Measurements from ENCODE around the gene CBFA2T3.

Gene CBFA2T3

DNA sequence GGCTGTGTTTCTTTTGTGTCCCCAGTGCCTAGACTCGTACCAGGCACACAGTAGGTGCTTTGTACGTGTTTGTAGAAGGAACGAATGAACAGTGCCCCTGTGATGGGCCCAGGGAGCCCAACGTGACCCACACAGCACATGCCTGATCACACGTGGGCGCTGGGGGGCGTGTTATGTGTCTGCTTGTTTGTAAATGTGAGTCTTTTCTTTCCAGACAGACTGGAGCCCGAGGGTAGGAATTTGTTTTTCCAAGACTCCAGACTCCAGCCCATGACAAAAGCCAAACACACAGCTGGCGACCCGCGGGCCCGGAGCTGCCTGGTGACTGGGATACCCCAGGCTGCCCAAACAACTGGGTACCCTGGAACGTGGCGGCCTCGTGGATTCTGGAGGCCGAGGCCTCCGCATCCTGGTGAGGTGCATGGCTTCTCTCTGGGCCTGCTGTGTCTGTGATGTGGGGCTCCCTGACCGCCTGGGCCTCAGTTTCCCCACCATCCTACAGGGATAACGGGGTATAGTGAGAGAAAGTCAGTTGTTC lies 14.9 kb upstream of the CBFA2T3 start:
- no peak overlapping the region for H3K4me3 ChIP-seq (ENCODE audit: low read depth in 1 of 2, low read length in 2 of 2)
- H3K27ac ChIP-seq (ENCODE audit: low read depth, low read length) = no peak overlapping the region
- H3K9ac ChIP-seq (ENCODE audit: low read length) = no peak overlapping the region
- no peaks in the 10 kb centered on the region for H3K36me3 ChIP-seq (ENCODE audit: insufficient read depth, low read length)
- H3K9me3 ChIP-seq (ENCODE audit: low read length) = peaks cover 2% of the 10 kb centered on the region
- H3K27me3 ChIP-seq (ENCODE audit: control insufficient read depth in 1 of 2, insufficient read depth in 2 of 2, low read length in 2 of 2) = peaks cover 0 to 39% of the 10 kb centered on the region in 2 donors
- no peaks in the 10 kb centered on the region for H3K4me1 ChIP-seq (ENCODE audit: insufficient read depth, low read length)

DNA sequence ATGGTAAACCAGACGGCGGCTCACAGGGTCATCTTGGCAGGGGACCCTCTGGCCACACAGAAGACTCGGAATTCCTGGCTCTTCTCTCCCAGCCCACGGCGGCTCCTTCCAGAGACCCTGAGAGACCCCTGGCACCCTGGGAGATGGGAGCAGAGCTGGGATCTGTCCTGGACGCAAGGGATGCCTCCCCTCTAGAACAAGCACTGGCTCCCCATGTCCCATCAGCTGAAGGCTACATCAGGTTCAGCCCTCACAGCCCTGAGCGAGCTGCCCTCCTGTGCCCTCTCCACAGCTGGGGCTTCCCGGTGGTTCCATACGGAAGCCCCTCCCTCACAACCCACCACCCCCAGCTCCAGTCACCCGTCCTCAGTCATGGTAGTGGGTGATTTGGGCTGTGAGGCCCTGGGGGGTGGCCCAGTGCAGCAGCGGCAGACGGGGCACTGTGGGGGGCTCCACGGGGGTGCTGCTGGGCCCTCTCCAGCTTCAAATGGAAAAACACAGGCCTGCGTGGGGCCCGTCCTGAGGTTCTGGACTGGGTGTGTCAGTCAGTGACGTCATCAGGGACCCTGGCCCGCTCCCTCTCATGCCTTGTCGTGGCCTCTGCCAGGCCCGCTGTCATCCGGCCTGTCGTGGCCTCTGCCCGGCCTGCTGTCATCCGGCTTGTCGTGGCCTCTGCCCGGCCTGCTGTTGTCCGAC lies 13.0 kb upstream of the CBFA2T3 start:
- Histone ChIP-seq H3K4me1 (ENCODE audit: insufficient read depth, low read length) (no peaks in the 10 kb centered on the region), H3K4me3 (ENCODE audit: low read depth in 1 of 2, low read length in 2 of 2) (no peak overlapping the region), H3K27me3 (ENCODE audit: control insufficient read depth in 1 of 2, insufficient read depth in 2 of 2, low read length in 2 of 2) (peaks cover 0 to 32% of the 10 kb centered on the region in 2 donors), H3K36me3 (ENCODE audit: insufficient read depth, low read length) (no peaks in the 10 kb centered on the region), H3K9me3 (ENCODE audit: low read length) (no peaks in the 10 kb centered on the region), H3K27ac (ENCODE audit: low read depth, low read length) (no peak overlapping the region), H3K9ac (ENCODE audit: low read length) (no peak overlapping the region)

DNA sequence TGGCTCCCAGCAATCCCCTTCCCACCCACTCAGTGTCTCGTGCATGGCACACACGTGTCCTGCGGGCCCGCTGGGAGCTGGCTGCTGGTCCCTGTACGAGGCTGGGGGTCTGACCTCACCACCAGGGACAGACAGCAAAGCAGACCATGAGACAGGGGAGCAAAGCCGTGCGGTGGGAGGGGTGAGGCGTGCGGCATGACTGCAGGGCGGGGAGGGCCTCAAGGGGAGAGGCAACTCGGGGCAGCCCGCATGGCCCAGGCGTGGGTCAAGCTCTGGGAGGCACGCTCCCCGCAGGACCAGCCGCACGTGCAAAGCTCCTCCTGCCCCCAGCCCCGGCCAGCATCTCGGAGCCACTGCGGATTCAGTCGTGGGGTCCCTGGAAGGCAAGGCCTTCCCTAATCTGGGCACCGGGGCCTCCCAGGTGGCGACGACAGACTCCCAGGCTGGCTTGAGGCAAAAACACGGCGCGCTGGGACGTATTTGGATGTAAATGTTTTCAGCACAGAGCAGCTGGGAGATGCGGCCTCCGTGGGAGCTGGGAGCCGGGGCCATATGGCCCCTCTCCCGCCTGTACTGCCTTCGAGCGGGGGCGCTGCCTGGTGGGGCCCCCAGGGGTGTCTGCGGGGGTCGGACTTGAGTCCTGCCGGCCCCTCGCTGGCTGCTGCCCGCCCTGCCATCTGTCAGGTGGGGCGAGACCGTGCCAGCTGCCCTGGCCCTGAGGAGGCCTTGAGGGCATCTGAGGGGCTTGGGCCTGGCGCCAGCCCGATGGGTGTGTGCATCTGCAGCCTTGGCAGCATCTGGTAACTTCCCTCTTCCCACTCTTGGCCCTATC lies 12.2 kb upstream of the CBFA2T3 start:
- Histone ChIP-seq H3K9me3 (ENCODE audit: low read length) (no peaks in the 10 kb centered on the region), H3K9ac (ENCODE audit: low read length) (no peak overlapping the region), H3K4me3 (ENCODE audit: low read depth in 1 of 2, low read length in 2 of 2) (no peak overlapping the region), H3K4me1 (ENCODE audit: insufficient read depth, low read length) (no peaks in the 10 kb centered on the region), H3K27ac (ENCODE audit: low read depth, low read length) (no peak overlapping the region), H3K36me3 (ENCODE audit: insufficient read depth, low read length) (no peaks in the 10 kb centered on the region), H3K27me3 (ENCODE audit: control insufficient read depth in 1 of 2, insufficient read depth in 2 of 2, low read length in 2 of 2) (peaks cover 0 to 27% of the 10 kb centered on the region in 2 donors)

DNA sequence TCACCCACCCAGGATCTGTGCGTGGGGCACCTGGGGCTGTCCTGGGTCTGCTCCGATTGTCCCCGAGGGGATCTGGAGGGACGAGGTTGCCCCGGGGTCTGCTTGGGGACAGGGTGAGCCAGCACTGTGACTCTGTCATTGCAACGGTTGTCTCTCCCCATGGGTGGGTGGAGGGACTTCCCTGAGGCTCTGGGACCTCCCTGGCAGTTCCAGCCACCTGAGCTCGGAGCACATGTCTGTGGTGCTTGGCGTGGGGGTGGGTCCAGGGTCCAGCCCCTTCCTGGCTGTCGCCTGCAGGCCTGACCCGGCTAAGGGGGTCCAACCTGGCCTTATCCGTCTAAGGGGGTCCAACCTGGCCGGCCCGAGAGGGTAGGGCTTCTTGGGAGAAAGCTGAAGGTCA lies 8.5 kb upstream of the CBFA2T3 start:
- Histone ChIP-seq H3K4me3 (ENCODE audit: low read depth in 1 of 2, low read length in 2 of 2) (no peak overlapping the region), H3K9me3 (ENCODE audit: low read length) (no peaks in the 10 kb centered on the region), H3K9ac (ENCODE audit: low read length) (no peak overlapping the region), H3K4me1 (ENCODE audit: insufficient read depth, low read length) (no peaks in the 10 kb centered on the region), H3K36me3 (ENCODE audit: insufficient read depth, low read length) (no peaks in the 10 kb centered on the region), H3K27ac (ENCODE audit: low read depth, low read length) (no peak overlapping the region), H3K27me3 (ENCODE audit: control insufficient read depth in 1 of 2, insufficient read depth in 2 of 2, low read length in 2 of 2) (peaks cover 0 to 9% of the 10 kb centered on the region in 2 donors)

DNA sequence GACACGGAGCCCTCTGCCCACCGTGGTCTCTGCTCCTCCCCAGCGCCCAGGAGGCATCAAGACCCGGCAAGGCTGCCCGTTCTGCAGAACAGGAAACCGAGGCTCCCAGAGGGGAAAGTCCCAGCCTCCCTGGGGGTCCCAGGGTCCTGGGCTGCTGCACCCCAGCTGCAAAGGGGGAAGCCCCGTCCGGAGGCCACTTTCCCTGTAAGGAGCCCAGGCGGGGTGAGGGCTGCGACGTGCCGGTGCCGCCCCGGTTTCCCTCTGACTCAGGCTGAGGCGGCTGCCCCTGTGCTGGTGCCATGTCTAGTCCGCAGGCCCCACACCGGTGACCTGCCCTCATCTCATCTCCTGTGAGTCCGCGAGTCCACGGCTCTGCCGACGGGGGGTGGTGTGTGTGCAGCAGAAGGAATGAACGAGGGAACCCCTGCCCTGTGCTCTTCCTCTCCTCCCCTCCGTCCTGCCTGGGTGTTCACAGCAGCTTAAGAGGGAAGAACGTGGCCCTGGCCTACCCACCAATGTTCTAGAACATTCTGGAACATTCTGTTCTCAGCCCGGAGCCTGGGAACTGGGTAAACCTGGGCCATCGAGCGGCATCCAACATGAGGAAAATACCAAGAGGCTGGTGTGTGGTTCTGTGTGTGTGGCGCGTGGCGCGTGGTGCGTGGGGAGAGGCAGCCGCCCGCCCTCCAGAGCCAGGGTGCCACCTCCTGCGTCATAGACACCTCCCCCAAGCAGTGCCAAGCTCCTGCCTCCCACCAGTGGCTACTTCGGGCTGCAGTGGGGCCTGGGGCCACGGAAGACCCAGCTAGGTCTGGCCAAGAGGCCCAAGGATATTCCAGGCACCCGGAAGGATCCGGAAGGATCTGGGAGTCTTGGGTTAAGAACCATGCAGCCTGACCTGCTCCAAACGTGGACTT lies 7.0 kb upstream of the CBFA2T3 start:
- H3K4me1 ChIP-seq (ENCODE audit: insufficient read depth, low read length) = no peaks in the 10 kb centered on the region
- H3K27me3 ChIP-seq (ENCODE audit: control insufficient read depth in 1 of 2, insufficient read depth in 2 of 2, low read length in 2 of 2) = no peaks in the 10 kb centered on the region
- H3K9me3 ChIP-seq (ENCODE audit: low read length) = no peaks in the 10 kb centered on the region
- no peak overlapping the region for H3K27ac ChIP-seq (ENCODE audit: low read depth, low read length)
- no peak overlapping the region for H3K9ac ChIP-seq (ENCODE audit: low read length)
- H3K4me3 ChIP-seq (ENCODE audit: low read depth in 1 of 2, low read length in 2 of 2) = no peak overlapping the region
- H3K36me3 ChIP-seq (ENCODE audit: insufficient read depth, low read length) = no peaks in the 10 kb centered on the region

DNA sequence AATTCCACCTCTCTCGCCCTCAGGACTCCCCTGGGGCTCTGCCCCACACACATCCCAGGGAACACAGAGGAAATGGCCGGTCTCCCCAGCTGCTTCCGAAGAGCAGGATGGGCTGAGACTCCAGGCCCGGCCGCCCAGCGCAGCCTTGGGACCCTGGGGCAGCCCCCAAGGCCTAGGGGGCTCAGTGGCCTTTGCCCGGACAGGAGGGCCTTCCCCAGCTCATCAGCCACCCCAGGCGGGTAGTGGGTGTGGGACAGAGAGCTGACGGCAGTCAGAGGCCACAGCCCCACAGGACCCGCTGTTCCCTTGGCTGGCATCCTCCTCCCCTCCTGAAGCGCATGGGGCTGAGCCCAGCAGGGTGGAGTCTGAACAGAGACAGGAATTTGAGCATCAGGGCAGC lies 6.2 kb upstream of the CBFA2T3 start:
- H3K9me3 ChIP-seq (ENCODE audit: low read length) = no peaks in the 10 kb centered on the region
- H3K27ac ChIP-seq (ENCODE audit: low read depth, low read length) = no peak overlapping the region
- H3K4me1 ChIP-seq (ENCODE audit: insufficient read depth, low read length) = no peaks in the 10 kb centered on the region
- no peak overlapping the region for H3K4me3 ChIP-seq (ENCODE audit: low read depth in 1 of 2, low read length in 2 of 2)
- H3K27me3 ChIP-seq (ENCODE audit: control insufficient read depth in 1 of 2, insufficient read depth in 2 of 2, low read length in 2 of 2) = peaks cover 0 to 5% of the 10 kb centered on the region in 2 donors
- H3K9ac ChIP-seq (ENCODE audit: low read length) = no peak overlapping the region
- H3K36me3 ChIP-seq (ENCODE audit: insufficient read depth, low read length) = no peaks in the 10 kb centered on the region

DNA sequence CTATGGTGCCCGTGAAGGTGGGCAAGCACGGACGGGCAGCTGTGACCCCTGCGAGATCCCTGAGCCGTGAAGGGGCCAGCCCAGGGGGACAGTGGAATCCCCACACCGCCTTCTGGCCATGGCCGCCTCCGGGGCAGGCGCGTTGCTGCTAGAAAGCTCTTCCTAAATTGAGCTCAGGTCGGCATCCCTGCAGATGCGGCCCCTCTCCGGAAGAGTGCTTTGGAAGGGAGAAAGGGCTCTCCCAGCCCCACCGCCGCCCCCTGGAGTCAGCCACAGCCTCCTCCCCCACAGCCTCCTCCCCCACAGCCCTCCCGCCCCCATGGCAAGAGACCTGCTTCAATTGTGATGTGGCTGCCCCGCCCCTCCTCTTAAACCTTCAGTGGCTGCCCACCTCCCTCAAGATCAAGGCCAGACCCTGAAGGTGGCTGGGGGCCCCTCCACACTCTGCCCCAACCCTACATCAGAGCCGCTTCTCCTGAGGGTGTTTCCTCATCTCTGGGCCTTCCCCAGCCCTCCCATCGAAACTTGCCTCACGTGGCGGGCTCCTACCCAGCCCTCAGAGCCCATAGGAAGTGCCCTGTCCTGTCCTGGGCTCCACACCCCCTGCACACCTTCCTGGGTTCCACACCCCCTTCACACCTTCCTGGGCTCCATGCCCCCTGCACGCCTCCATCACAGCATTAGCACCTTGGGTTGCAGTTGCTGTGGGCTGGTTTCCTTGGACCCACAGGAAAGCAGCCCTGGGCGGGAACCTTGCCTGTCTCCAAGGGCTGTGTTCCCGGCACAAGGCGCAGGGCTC lies 5.5 kb upstream of the CBFA2T3 start:
- Histone ChIP-seq H3K27ac (ENCODE audit: low read depth, low read length) (no peak overlapping the region), H3K9ac (ENCODE audit: low read length) (no peak overlapping the region), H3K36me3 (ENCODE audit: insufficient read depth, low read length) (no peaks in the 10 kb centered on the region), H3K9me3 (ENCODE audit: low read length) (no peaks in the 10 kb centered on the region), H3K4me1 (ENCODE audit: insufficient read depth, low read length) (no peaks in the 10 kb centered on the region), H3K27me3 (ENCODE audit: control insufficient read depth in 1 of 2, insufficient read depth in 2 of 2, low read length in 2 of 2) (peaks cover 0 to 12% of the 10 kb centered on the region in 2 donors), H3K4me3 (ENCODE audit: low read depth in 1 of 2, low read length in 2 of 2) (no peak overlapping the region)

DNA sequence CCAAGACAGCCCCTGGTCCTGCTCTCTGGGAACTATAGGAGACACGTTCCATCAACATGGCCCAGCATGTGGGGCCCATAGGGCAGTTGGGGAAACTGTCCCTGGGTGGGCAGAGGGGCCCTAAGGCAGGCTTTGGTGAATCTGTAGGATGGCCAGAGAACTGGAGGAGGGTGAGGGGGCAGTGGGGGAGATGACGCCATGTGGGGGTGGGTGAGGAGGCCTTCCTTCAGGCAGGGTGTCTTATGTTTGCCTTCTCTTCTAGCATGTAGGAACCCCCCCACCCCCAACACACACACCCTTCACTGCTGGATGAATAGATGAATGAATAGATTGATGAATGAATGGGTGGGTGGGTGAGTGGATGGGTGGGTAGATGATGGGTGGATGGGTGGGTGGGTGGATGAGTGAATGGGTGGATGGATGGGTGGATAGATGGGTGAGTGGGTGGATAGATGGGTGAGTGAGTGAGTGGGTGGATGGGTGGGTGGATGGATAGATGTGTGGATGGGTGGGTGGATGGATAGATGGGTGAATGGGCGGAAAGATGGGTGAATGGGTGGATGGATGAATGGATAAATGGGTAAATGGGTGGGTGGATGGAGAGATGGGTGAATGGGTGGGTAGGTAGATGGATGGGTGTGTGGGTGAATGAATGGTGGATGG lies 2.5 kb upstream of the CBFA2T3 start:
- H3K9me3 ChIP-seq (ENCODE audit: low read length) = no peaks in the 10 kb centered on the region
- H3K36me3 ChIP-seq (ENCODE audit: insufficient read depth, low read length) = no peaks in the 10 kb centered on the region
- no peak overlapping the region for H3K4me3 ChIP-seq (ENCODE audit: low read depth in 1 of 2, low read length in 2 of 2)
- H3K4me1 ChIP-seq (ENCODE audit: insufficient read depth, low read length) = no peaks in the 10 kb centered on the region
- no peak overlapping the region for H3K27ac ChIP-seq (ENCODE audit: low read depth, low read length)
- no peak overlapping the region for H3K9ac ChIP-seq (ENCODE audit: low read length)
- peaks cover 0 to 24% of the 10 kb centered on the region in 2 donors for H3K27me3 ChIP-seq (ENCODE audit: control insufficient read depth in 1 of 2, insufficient read depth in 2 of 2, low read length in 2 of 2)

DNA sequence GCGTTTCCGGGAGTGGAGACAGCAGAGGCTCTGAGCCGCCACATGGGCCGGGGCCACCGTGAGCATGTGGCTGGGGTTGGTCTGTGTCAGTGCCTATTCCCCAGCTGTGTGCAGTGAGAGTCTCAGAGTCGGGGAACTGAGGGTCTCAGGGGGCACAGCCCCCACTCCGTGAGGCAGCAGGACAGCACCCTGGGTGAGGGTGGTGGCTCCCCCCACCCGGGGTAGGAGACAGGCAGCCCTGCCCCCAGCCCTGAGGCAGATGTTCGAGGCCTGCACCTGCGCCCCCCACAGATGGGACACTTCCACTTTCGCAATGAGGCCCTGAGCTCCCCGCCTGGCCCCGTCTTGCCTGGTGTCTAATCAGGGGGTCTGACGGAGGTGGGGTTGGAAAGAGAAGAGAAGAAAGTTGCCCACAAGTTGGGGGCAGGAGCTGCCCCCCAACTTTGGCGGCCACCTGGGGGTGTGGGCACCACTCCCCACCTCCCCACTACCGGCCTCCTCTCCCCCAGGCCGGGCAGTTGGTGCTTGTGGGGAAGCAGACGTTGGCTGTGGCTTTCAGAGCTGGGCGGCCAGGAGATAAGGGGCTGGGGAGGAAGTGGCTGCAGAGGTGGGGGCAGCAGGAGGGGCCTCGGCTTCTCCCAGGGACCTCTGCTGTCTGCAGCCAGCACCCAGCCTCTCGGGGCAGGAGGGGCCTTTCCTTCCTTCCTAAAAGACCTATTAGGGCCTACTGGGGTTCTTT lies 1.8 kb upstream of the CBFA2T3 start:
- H3K36me3 ChIP-seq (ENCODE audit: insufficient read depth, low read length) = no peaks in the 10 kb centered on the region
- no peak overlapping the region for H3K27ac ChIP-seq (ENCODE audit: low read depth, low read length)
- H3K9ac ChIP-seq (ENCODE audit: low read length) = no peak overlapping the region
- no peak overlapping the region for H3K4me3 ChIP-seq (ENCODE audit: low read depth in 1 of 2, low read length in 2 of 2)
- H3K27me3 ChIP-seq (ENCODE audit: control insufficient read depth in 1 of 2, insufficient read depth in 2 of 2, low read length in 2 of 2) = peaks cover 0 to 24% of the 10 kb centered on the region in 2 donors
- H3K4me1 ChIP-seq (ENCODE audit: insufficient read depth, low read length) = no peaks in the 10 kb centered on the region
- no peaks in the 10 kb centered on the region for H3K9me3 ChIP-seq (ENCODE audit: low read length)
